Lower leg skin (tissue), 3 donors: ENCODE results near the gene C1QTNF6.

ENCODE experiments used
- CTCF ChIP-seq, 3 donors: fragments of 450-650 bp; IDR thresholded peaks; one replicate each; pipeline ENCODE4 v1.5.1; 2016; ENCODE audit warnings: antibody characterized with exemption in 3 of 3, mild to moderate bottlenecking in 3 of 3, moderate library complexity in 2 of 3
- POLR2A ChIP-seq, 2 donors: fragments of 450-650 bp; IDR thresholded peaks; one replicate each; pipeline ENCODE4 v1.6.1; 2016 to 2017; ENCODE audit warnings: antibody characterized with exemption in 2 of 2, mild to moderate bottlenecking in 1 of 2, moderate library complexity in 1 of 2

- no peak for TF ChIP-seq CTCF (IDR thresholded peaks at IDR 0.05)
- no peak for TF ChIP-seq POLR2A (IDR thresholded peaks at IDR 0.05)
Observed at GRCh38 chr22:37228106-37229011, 40.3 kb upstream of the C1QTNF6 start.
